GM23338 (cell line): Measurements from ENCODE around the gene HLA-DOA. TPM values are rescaled to one million over a fixed set of nuclear protein-coding genes. Genes with fewer than 3 reads are reported as not detected.
A peak's percentile ranks its signal among the peaks of the same experiment; 100 is the strongest.

Source experiments
- ATAC-seq: fragments of 200-7000 bp; cut with Tn5 transposase; 3 replicates; pipeline ENCODE4 v1.9.1; 2020
- DNase-seq: peaks from one replicate; pipeline ENCODE4 v3.0.0-alpha.2; 2015; ENCODE audit warnings: low spot score
- H2AFZ ChIP-seq: fragments of 200-600 bp; sonication (generic); 2 replicates; pipeline ENCODE4 v1.8.0; 2016; ENCODE audit warnings: antibody characterized with exemption, mild to moderate bottlenecking, moderate library complexity
- H3F3A ChIP-seq: fragments of 200-600 bp; sonication (generic); replicated peaks from 2 replicates; pipeline ENCODE4 v1.8.0; 2017; ENCODE audit warnings: antibody characterized with exemption, mixed run types, low read depth
- H3K27ac ChIP-seq: fragments of 200-600 bp; sonication (generic); 2 replicates; pipeline ENCODE4 v1.6.1; 2016; ENCODE audit warnings: low read depth
- H3K27me3 ChIP-seq: fragments of 200-600 bp; sonication (generic); 2 replicates; pipeline ENCODE4 v1.8.0; 2016; ENCODE audit warnings: mild to moderate bottlenecking, mixed run types, moderate library complexity; ENCODE audit not compliant: insufficient read depth
- H3K36me3 ChIP-seq: fragments of 200-600 bp; sonication (generic); 2 replicates; pipeline ENCODE4 v1.8.0; 2016; ENCODE audit warnings: mild to moderate bottlenecking; ENCODE audit not compliant: insufficient read depth
- H3K4me1 ChIP-seq: fragments of 200-600 bp; sonication (generic); 2 replicates; pipeline ENCODE4 v1.8.0; 2016; ENCODE audit warnings: mild to moderate bottlenecking, moderate library complexity; ENCODE audit not compliant: insufficient read depth
- H3K4me2 ChIP-seq: fragments of 200-600 bp; sonication (generic); 2 replicates; pipeline ENCODE4 v1.7.1; 2017; ENCODE audit warnings: mixed run types
- H3K4me3 ChIP-seq: fragments of 200-600 bp; sonication (generic); 2 replicates; pipeline ENCODE4 v1.6.1; 2016; ENCODE audit warnings: mixed run types
- H3K79me2 ChIP-seq: fragments of 200-600 bp; sonication (generic); replicated peaks from 2 replicates; pipeline ENCODE4 v1.8.0; 2017; ENCODE audit warnings: mild to moderate bottlenecking; ENCODE audit not compliant: insufficient read depth
- H3K9me2 ChIP-seq: fragments of 200-600 bp; sonication (generic); 2 replicates; pipeline ENCODE4 v1.8.0; 2017; ENCODE audit not compliant: insufficient read depth
- H4K20me1 ChIP-seq: fragments of 200-600 bp; sonication (generic); replicated peaks from 2 replicates; pipeline ENCODE4 v1.8.0; 2017; ENCODE audit warnings: mild to moderate bottlenecking; ENCODE audit not compliant: insufficient read depth
- H3K27ac Mint-ChIP-seq: 2 replicates; pipeline ENCODE4 v1.8.0; 2020; ENCODE audit warnings: inconsistent platforms, mild to moderate bottlenecking, moderate library complexity, mixed read lengths
- H3K27me3 Mint-ChIP-seq: 3 replicates; pipeline ENCODE4 v1.8.0; 2022; ENCODE audit warnings: low read depth, mild to moderate bottlenecking, moderate library complexity, mixed read lengths, inconsistent platforms; ENCODE audit not compliant: insufficient read depth, poor library complexity
- H3K36me3 Mint-ChIP-seq: 3 replicates; pipeline ENCODE4 v1.8.0; 2021; ENCODE audit warnings: low read depth, mild to moderate bottlenecking, inconsistent platforms, moderate library complexity, mixed read lengths
- H3K4me1 Mint-ChIP-seq: 3 replicates; pipeline ENCODE4 v1.8.0; 2020; ENCODE audit warnings: mild to moderate bottlenecking, inconsistent platforms, mixed read lengths
- H3K4me3 Mint-ChIP-seq: 3 replicates; pipeline ENCODE4 v1.8.0; 2021; ENCODE audit warnings: moderate library complexity, mild to moderate bottlenecking, inconsistent platforms, mixed read lengths
- H3K9me3 Mint-ChIP-seq: 3 replicates; pipeline ENCODE4 v1.8.0; 2020; ENCODE audit warnings: moderate library complexity, mild to moderate bottlenecking, inconsistent platforms, mixed read lengths
- CREB1 ChIP-seq: fragments of 250-450 bp; sonication (Bioruptor Pico); IDR thresholded peaks from 2 replicates; pipeline ENCODE4 v1.5.0; 2020; ENCODE audit warnings: low read depth, mild to moderate bottlenecking, moderate library complexity
- CTCF ChIP-seq, 2 experiments: fragments of 200-600 bp in 1 of 2; sonication (generic) in 1 of 2; conservative IDR thresholded peaks; 2 replicates each; pipeline versions ENCODE4 v1.5.1 to v1.6.1; 2016 to 2017; ENCODE audit warnings: antibody characterized with exemption in 2 of 2, low read depth in 2 of 2, mild to moderate bottlenecking in 2 of 2, moderate library complexity in 1 of 2
- ETS1 ChIP-seq: IDR thresholded peaks from 2 replicates; pipeline ENCODE4 v1.6.1; 2016; ENCODE audit warnings: antibody characterized with exemption
- EZH2phosphoT487 ChIP-seq: fragments of 200-600 bp; sonication (generic); IDR thresholded peaks from one replicate; pipeline ENCODE4 v1.8.1; 2018; ENCODE audit warnings: antibody characterized with exemption; ENCODE audit not compliant: unreplicated experiment
- NANOG ChIP-seq: IDR thresholded peaks from 2 replicates; pipeline ENCODE4 v1.6.1; 2016; ENCODE audit warnings: antibody characterized with exemption, borderline replicate concordance
- POLR2AphosphoS5 ChIP-seq: IDR thresholded peaks from 2 replicates; pipeline ENCODE4 v1.6.1; 2016; ENCODE audit warnings: antibody characterized with exemption, low read depth
- REST ChIP-seq: IDR thresholded peaks from one replicate; pipeline ENCODE4 v1.6.1; 2018; ENCODE audit warnings: antibody characterized with exemption; ENCODE audit not compliant: unreplicated experiment
- ZNF114 ChIP-seq: fragments of 250-450 bp; sonication (Bioruptor Pico); IDR thresholded peaks from 2 replicates; pipeline ENCODE4 v1.5.0; 2020; ENCODE audit warnings: mild to moderate bottlenecking, moderate library complexity
- ZNF462 ChIP-seq: fragments of 250-450 bp; sonication (Bioruptor Pico); IDR thresholded peaks from 2 replicates; pipeline ENCODE4 v1.5.0; 2020; ENCODE audit warnings: mild to moderate bottlenecking, moderate library complexity
- polyA plus RNA-seq: library from polyadenylated mRNA; unstranded; fragments of >200 nt; fragmentation: Nextera tagmentation; extraction: Ambion mirVana; gene quantifications from 2 replicates; pipeline ENCODE4 v1.2.1, GENCODE V29; 2016
- total RNA-seq: library from RNA; depleted of rRNA; stranded (reverse); fragments of >200 nt; shearing (Covaris generic); gene quantifications from 2 replicates; pipeline ENCODE4 v1.2.3, GENCODE V29; 2014

HLA-DOA gene
- total and polyA plus RNA-seq, 2 experiments from 2014 or later: 4.8 to 30.5 TPM

GRCh38 chr6:32989368-32989767 is 20.0 kb downstream of the HLA-DOA start:
- Histone ChIP-seq H3F3A (peaks cover 4% of the 10 kb centered on the region; the same call in 1 of the 2 replicates), H3K27ac (no peak overlapping the region), H3K79me2 (no peaks in the 10 kb centered on the region), H3K9me2 (no peaks in the 10 kb centered on the region), H4K20me1 (no peaks in the 10 kb centered on the region; the same call in 1 of the 2 replicates), H2AFZ (peak overlapping the region; percentile 80), H3K36me3 (no peaks in the 10 kb centered on the region), H3K4me2 (no peak overlapping the region), H3K4me3 (no peak overlapping the region), H3K4me1 (peaks cover 4% of the 10 kb centered on the region; the same call in 1 of the 2 replicates), H3K27me3 (no peaks in the 10 kb centered on the region)
- no peak for DNase-seq
- Mint-ChIP-seq H3K9me3 (no peaks in the 10 kb centered on the region), H3K4me3 (no peak overlapping the region), H3K36me3 (no peaks in the 10 kb centered on the region), H3K4me1 (peaks cover 13% of the 10 kb centered on the region), H3K27ac (no peak overlapping the region), H3K27me3 (peaks cover 4% of the 10 kb centered on the region)
- TF ChIP-seq CREB1 (CRISPR knock-in tag) (no peak), POLR2AphosphoS5 (no peak), NANOG (no peak), CTCF (conservative IDR thresholded peaks at IDR 0.05; ENCODE audit: low read depth in 2 of 2) (no peak), ETS1 (no peak), EZH2phosphoT487 (no peak), ZNF114 (CRISPR knock-in tag) (no peak), REST (no peak), ZNF462 (no peak)
- ATAC-seq: no peak
